ENCODE results near the gene PLXNA2.

DNA sequence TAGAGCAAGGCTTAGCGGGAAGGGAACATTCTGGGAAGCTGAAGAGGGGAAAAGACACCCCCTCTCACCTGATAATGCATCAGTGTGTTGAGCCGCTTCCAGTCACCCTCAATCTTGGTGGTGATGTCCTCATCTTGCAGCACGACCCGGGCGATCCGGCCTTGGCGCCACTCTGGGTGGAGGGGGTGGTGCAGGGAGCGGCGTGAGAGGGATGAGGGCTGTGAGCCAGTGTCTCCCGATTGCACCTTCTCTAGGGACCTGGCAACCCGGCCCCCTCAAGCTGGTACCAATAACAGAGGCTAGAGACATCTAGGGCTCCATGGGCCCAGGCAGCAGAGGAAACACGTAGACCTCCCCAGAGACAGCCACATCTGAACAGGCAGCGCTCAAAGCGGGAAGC, 205.9 kb downstream of the PLXNA2 start:
- TF ChIP-seq, protein P1, sequence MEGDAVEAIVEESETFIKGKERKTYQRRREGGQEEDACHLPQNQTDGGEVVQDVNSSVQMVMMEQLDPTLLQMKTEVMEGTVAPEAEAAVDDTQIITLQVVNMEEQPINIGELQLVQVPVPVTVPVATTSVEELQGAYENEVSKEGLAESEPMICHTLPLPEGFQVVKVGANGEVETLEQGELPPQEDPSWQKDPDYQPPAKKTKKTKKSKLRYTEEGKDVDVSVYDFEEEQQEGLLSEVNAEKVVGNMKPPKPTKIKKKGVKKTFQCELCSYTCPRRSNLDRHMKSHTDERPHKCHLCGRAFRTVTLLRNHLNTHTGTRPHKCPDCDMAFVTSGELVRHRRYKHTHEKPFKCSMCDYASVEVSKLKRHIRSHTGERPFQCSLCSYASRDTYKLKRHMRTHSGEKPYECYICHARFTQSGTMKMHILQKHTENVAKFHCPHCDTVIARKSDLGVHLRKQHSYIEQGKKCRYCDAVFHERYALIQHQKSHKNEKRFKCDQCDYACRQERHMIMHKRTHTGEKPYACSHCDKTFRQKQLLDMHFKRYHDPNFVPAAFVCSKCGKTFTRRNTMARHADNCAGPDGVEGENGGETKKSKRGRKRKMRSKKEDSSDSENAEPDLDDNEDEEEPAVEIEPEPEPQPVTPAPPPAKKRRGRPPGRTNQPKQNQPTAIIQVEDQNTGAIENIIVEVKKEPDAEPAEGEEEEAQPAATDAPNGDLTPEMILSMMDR (IDR thresholded peaks at IDR 0.05): no peak
- no peak for TF ChIP-seq POLR2A (IDR thresholded peaks at IDR 0.05)

All from body of pancreas (tissue), 4 donors.